K562 (cell line): ENCODE measurements around the gene XPC. TPM values are rescaled to one million over a fixed set of nuclear protein-coding genes. Genes with fewer than 3 reads are reported as not detected.

Experiments
- ATAC-seq: fragments of 200-7000 bp; cut with Tn5 transposase; 3 replicates; pipeline ENCODE4 v1.9.1; 2020; ENCODE audit warnings: moderate library complexity
- BruUV-seq: library from RNA; stranded (reverse); fragments of 400-500 nt; replicated peaks from 2 replicates; lab custom pipeline; 2021; lab: Mats Ljungman, UMichigan
- CTCF ChIA-PET: fragments of 300-600 bp; formaldehyde crosslinking; extraction: SDS; loops from one replicate; lab custom pipeline; 2021; ENCODE audit warnings: low intra/inter-chr PET ratio; lab: Yijun Ruan, JAX
- POLR2A ChIA-PET: fragments of 300-600, 350-650 bp; sonication (Branson Sonifier 250); formaldehyde crosslinking; extraction: SDS; loops from one replicate; lab custom pipeline; 2021; ENCODE audit warnings: antibody characterized with exemption, inconsistent platforms; lab: Yijun Ruan, JAX
- DNase-seq, 4 experiments: peaks; one replicate each; pipeline versions ENCODE4 v3.0.0 to v3.0.0-alpha.2; 2011 to 2018; ENCODE audit warnings: low spot score in 3 of 4, mixed read lengths in 3 of 4; ENCODE audit errors: extremely low read depth in 1 of 4
- FAIRE-seq: peaks from 2 replicates; lab custom pipeline; 2011; peaks lifted over from hg19 to GRCh38; lab: Jason Lieb, UNC
- H2AFZ ChIP-seq: 2 replicates; pipeline ENCODE4 v1.6.0; 2011; ENCODE audit warnings: low read depth, low read length, control low read depth, inconsistent platforms
- H3K27ac ChIP-seq: fragments of 200-600 bp; 3 replicates; pipeline ENCODE4 v1.8.0; 2011; ENCODE audit warnings: low read depth, mild to moderate bottlenecking, control low read depth, inconsistent platforms, low read length, moderate library complexity, mixed read lengths; ENCODE audit errors: extremely low read depth
- H3K27me3 ChIP-seq, 2 experiments: fragments of 300-600 bp in 1 of 2; 2 replicates in 1 of 2; 3 replicates in 1 of 2; pipeline versions ENCODE4 v1.6.0 to v1.8.0; 2011; ENCODE audit warnings: inconsistent platforms in 2 of 2, low read length in 2 of 2, mild to moderate bottlenecking in 1 of 2, mixed read lengths in 1 of 2, moderate library complexity in 1 of 2; ENCODE audit not compliant: control insufficient read depth in 2 of 2, insufficient read depth in 2 of 2
- H3K36me3 ChIP-seq: fragments of 300-600 bp; 3 replicates; pipeline ENCODE4 v1.8.0; 2011; ENCODE audit warnings: mild to moderate bottlenecking, low read length, inconsistent platforms; ENCODE audit not compliant: control insufficient read depth, insufficient read depth
- H3K4me1 ChIP-seq, 2 experiments: fragments of 200-600 bp in 1 of 2; replicated peaks in 1 of 2; 2 replicates in 1 of 2; 3 replicates in 1 of 2; pipeline versions ENCODE4 v1.5.1 to v1.8.0; 2011; ENCODE audit warnings: inconsistent platforms in 2 of 2, low read length in 2 of 2, mild to moderate bottlenecking in 1 of 2, mixed read lengths in 1 of 2, moderate library complexity in 1 of 2; ENCODE audit not compliant: control insufficient read depth in 2 of 2, insufficient read depth in 2 of 2
- H3K4me2 ChIP-seq: 2 replicates; pipeline ENCODE4 v1.6.1; 2011; ENCODE audit warnings: low read length, control low read depth, inconsistent platforms, mixed read lengths; ENCODE audit not compliant: insufficient read depth
- H3K4me3 ChIP-seq: fragments of 200-600 bp; sonication (generic), shearing (Covaris generic); 2 replicates; pipeline ENCODE4 v1.5.1; 2016; ENCODE audit warnings: control low read depth, inconsistent platforms
- H3K79me2 ChIP-seq: fragments of 200-600 bp; 3 replicates; pipeline ENCODE4 v1.8.0; 2011; ENCODE audit warnings: low read length, inconsistent platforms; ENCODE audit not compliant: control insufficient read depth, insufficient read depth
- H3K9ac ChIP-seq, 2 experiments: 2 replicates each; pipeline versions ENCODE4 v1.6.0 to v1.6.1; 2011; ENCODE audit warnings: low read depth in 2 of 2, low read length in 2 of 2, control low read depth in 1 of 2, inconsistent platforms in 1 of 2, mild to moderate bottlenecking in 1 of 2, mixed read lengths in 1 of 2; ENCODE audit not compliant: insufficient read depth in 1 of 2
- H3K9me1 ChIP-seq: one replicate; pipeline ENCODE4 v1.6.0; 2011; ENCODE audit warnings: inconsistent platforms, mild to moderate bottlenecking, low read length, moderate library complexity; ENCODE audit not compliant: control insufficient read depth, insufficient read depth
- H3K9me3 ChIP-seq: replicated peaks from 2 replicates; pipeline ENCODE4 v1.5.1; 2011; ENCODE audit warnings: low read depth, low read length, inconsistent platforms; ENCODE audit not compliant: control insufficient read depth, insufficient read depth
- H4K20me1 ChIP-seq: replicated peaks from 2 replicates; pipeline ENCODE4 v1.6.1; 2011; ENCODE audit warnings: low read length, inconsistent platforms, mixed read lengths; ENCODE audit not compliant: control insufficient read depth, insufficient read depth
- ERF ChIP-seq: fragments of 450-650 bp; formaldehyde crosslinking; IDR thresholded peaks from 2 replicates; pipeline ENCODE4 v1.4.0; 2020; ENCODE audit warnings: mild to moderate bottlenecking, mixed read lengths
- FOXA3 ChIP-seq, 2 experiments: fragments of 450-650 bp in 1 of 2; sonication (generic) in 1 of 2; formaldehyde crosslinking; IDR thresholded peaks in 1 of 2; conservative IDR thresholded peaks in 1 of 2; 2 replicates each; pipeline versions ENCODE4 v1.4.0 to v1.8.0; 2020 to 2022; ENCODE audit warnings: mild to moderate bottlenecking in 2 of 2, missing genetic modification reagents in 1 of 2
- POLR2AphosphoS2 ChIP-seq: IDR thresholded peaks from 2 replicates; pipeline ENCODE4 v1.6.1; 2012; ENCODE audit warnings: low read length, improper control_type of control experiment
- POLR2AphosphoS5 ChIP-seq: IDR thresholded peaks from 2 replicates; pipeline ENCODE4 v1.6.1; 2011; ENCODE audit warnings: mild to moderate bottlenecking, low read depth, low read length, moderate library complexity; ENCODE audit not compliant: control insufficient read depth, insufficient read depth
- POLR2G ChIP-seq: fragments of 200-400 bp; formaldehyde crosslinking; IDR thresholded peaks from 2 replicates; pipeline ENCODE4 v1.6.1; 2017; ENCODE audit warnings: low read depth, mild to moderate bottlenecking, antibody characterized with exemption, low read length, moderate library complexity
- WHSC1 ChIP-seq: IDR thresholded peaks from one replicate; pipeline ENCODE4 v1.6.1; 2012; ENCODE audit warnings: low read length, control low read depth, inconsistent platforms
- WGBS: fragments of 100-300 bp; shearing (Covaris generic); methylation state at CpG from one replicate; pipeline ENCODE4 v1.1.6; 2016; ENCODE audit warnings: low coverage, mixed read lengths; ENCODE audit not compliant: insufficient coverage; ENCODE audit errors: missing lambda C conversion rate; 5-methylcytosine and 5-hydroxymethylcytosine counted together
- in situ Hi-C: fragments of 300-500 bp; cut with MboI; formaldehyde crosslinking; loops from 4 replicates; pipeline ENCODE4 v1.15.0; 2018; ENCODE audit warnings: inconsistent platforms, mixed read lengths
- intact Hi-C: fragments of 100-400 bp; cut with micrococcal nuclease; formaldehyde crosslinking; loops from 2 replicates; pipeline ENCODE4 v1.14.2; 2022
- polyA plus RNA-seq, 8 experiments: library from polyadenylated mRNA; depleted of rRNA in 4 of 8; stranded (reverse) in 5 of 8; unstranded in 3 of 8; fragments of >200 nt; fragmentation: Nextera tagmentation in 2 of 8; fragmentation: Illumina TruSeq in 1 of 8; extraction: Ambion mirVana in 2 of 8; extraction: Trizol in 1 of 8; gene quantifications; 2 replicates each; pipeline versions ENCODE4 v1.2.1 to v1.2.3, GENCODE V29; 2011 to 2014; ENCODE audit warnings: inconsistent platforms in 1 of 8, missing spikeins in 1 of 8
- total RNA-seq, 7 experiments: library from RNA; depleted of rRNA in 6 of 7; stranded (reverse); fragments of >200 nt in 6 of 7; fragmentation: Illumina TruSeq in 2 of 7; extraction: Trizol in 2 of 7; gene quantifications; 2 replicates each; pipeline versions ENCODE4 v1.2.1 to v1.2.3, GENCODE V29; 2011 to 2021; ENCODE audit warnings: low replicate concordance in 1 of 7

The XPC gene
- total and polyA plus RNA-seq, 9 of the 15 experiments (the other 6 are each of a cell fraction or from before 2014, with no cell fraction given): 3.8 to 54.7 (median 41.3) TPM

- Histone ChIP-seq H4K20me1 (no peaks in the 10 kb centered on the region), H2AFZ (no peak overlapping the region)
- ATAC-seq (peak; percentile 3; the same call in 1 of the 3 replicates), DNase-seq (no peak)
- 77% methylated on average over 4 of the region's 4 CpGs for WGBS
- POLR2A ChIA-PET: interaction anchor here (0.6 to 3.0 kb wide), 6 partner anchors 15 to 298 kb away, joined by 3 to 28 read pairs (median 4); partner anchors contain the start of genes LSM3 and XPC
- intact Hi-C loops: loop anchor here (5.0 to 10.0 kb wide), 5 partner anchors 172 to 722 kb away; partner anchors contain the start of gene CCDC174
- TF ChIP-seq WHSC1: peak; percentile 39
- TF ChIP-seq FOXA3 (CRISPR knock-in tag; conservative IDR thresholded peaks at IDR 0.05 in 1 of 2, IDR thresholded peaks at IDR 0.05 in 1 of 2): no peak
- TF ChIP-seq ERF (CRISPR knock-in tag): no peak
- TF ChIP-seq POLR2AphosphoS5: 0 out of 2 replicates have a peak, but pooled peaks have one; percentile 1
- TF ChIP-seq POLR2G: peak; percentile 40; the same call in 1 of the 2 replicates
- peak; percentile 31; the same call in 1 of the 2 replicates for TF ChIP-seq POLR2AphosphoS2
- TF ChIP-seq, all 486 proteins: peak for 4
- Histone ChIP-seq H3K27ac (no peak overlapping the region), H3K4me3 (no peak overlapping the region), H3K27me3 (no peaks in the 10 kb centered on the region), H3K9ac (peak overlapping the region in 1 of 2 experiments; percentile 70; a peak in 1 of 4 replicates), H3K4me2 (no peak overlapping the region), H3K79me2 (peaks cover 15% of the 10 kb centered on the region), H3K4me1 (peaks cover 20 to 23% of the 10 kb centered on the region in 2 experiments; a peak in 4 of 5 replicates), H3K36me3 (peaks cover 49% of the 10 kb centered on the region), H3K9me1 (no peaks in the 10 kb centered on the region), H3K9me3 (no peaks in the 10 kb centered on the region)
- no peak for FAIRE-seq
- CTCF ChIA-PET: no interaction called here
- BruUV-seq: TSS peak; percentile 8
- in situ Hi-C loops: loop anchor here (5.0 kb wide), 2 partner anchors 62 to 262 kb away; no protein-coding TSS in a partner anchor
These were observed 21.9 kb upstream of the XPC start for GRCh38 chr3:14200276-14200675.
